ENCODE measurements around the gene LSAMP. TPM values are rescaled to one million over a fixed set of nuclear protein-coding genes. Genes with fewer than 3 reads are reported as not detected.
A peak's percentile ranks its signal among the peaks of the same experiment; 100 is the strongest.

LSAMP gene
- total RNA-seq, 1 experiment from 2014 or later, result 10.1 TPM

DNA sequence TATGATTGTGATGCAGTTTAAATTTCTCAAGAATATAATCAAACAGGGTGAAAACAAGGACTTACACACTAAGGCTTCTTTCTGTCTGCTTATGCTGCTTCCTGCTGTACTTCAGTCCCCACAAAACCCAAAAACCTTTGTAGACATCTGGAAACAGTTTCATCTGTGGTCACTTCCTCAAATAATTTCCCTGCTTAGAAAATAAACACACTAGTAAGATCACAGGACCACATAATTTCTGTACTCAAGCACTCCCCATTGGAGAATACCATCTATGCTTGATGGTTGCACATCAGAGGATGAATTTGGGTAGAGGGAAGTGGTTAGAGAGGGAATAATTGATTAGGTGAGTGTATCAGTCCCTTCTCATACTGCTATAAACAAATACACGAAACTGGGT, 266.2 kb downstream of the LSAMP start:
- TF ChIP-seq, protein P1, sequence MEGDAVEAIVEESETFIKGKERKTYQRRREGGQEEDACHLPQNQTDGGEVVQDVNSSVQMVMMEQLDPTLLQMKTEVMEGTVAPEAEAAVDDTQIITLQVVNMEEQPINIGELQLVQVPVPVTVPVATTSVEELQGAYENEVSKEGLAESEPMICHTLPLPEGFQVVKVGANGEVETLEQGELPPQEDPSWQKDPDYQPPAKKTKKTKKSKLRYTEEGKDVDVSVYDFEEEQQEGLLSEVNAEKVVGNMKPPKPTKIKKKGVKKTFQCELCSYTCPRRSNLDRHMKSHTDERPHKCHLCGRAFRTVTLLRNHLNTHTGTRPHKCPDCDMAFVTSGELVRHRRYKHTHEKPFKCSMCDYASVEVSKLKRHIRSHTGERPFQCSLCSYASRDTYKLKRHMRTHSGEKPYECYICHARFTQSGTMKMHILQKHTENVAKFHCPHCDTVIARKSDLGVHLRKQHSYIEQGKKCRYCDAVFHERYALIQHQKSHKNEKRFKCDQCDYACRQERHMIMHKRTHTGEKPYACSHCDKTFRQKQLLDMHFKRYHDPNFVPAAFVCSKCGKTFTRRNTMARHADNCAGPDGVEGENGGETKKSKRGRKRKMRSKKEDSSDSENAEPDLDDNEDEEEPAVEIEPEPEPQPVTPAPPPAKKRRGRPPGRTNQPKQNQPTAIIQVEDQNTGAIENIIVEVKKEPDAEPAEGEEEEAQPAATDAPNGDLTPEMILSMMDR (conservative IDR thresholded peaks at IDR 0.05; ENCODE audit: low read depth, low read length), result no peak
- TF ChIP-seq EZH2 (IDR thresholded peaks at IDR 0.05; ENCODE audit: borderline replicate concordance, low read depth, low read length, poor library complexity, severe bottlenecking), result no peak
- H3K27ac ChIP-seq (ENCODE audit: low read depth, low read length, poor library complexity, severe bottlenecking), result peak overlapping the region; percentile 67
- intact Hi-C loops (cut with micrococcal nuclease; ENCODE audit: unreplicated experiment), result no loop called here
- H3K27me3 ChIP-seq (replicated peaks; ENCODE audit: insufficient read depth, low read depth, low read length, poor library complexity), result no peaks in the 10 kb centered on the region
- H3K36me3 ChIP-seq (ENCODE audit: insufficient read depth, low read length, poor library complexity, severe bottlenecking), result no peaks in the 10 kb centered on the region
- H3K4me1 ChIP-seq (ENCODE audit: insufficient read depth, low read length, poor library complexity, severe bottlenecking), result peaks cover 54% of the 10 kb centered on the region
- peak; percentile 76 for DNase-seq (ENCODE audit: low spot score)
- no TSS peak for BruUV-seq (replicated peaks)
- CTCF ChIA-PET, result no interaction called here
- POLR2A ChIA-PET (ENCODE audit: low non-redundant PET), result no interaction called here
- H3K9me3 ChIP-seq (ENCODE audit: low read depth, low read length, poor library complexity, severe bottlenecking), result no peaks in the 10 kb centered on the region
- H3K4me3 ChIP-seq (ENCODE audit: low read depth, low read length, poor library complexity, severe bottlenecking), result no peak overlapping the region

DNA sequence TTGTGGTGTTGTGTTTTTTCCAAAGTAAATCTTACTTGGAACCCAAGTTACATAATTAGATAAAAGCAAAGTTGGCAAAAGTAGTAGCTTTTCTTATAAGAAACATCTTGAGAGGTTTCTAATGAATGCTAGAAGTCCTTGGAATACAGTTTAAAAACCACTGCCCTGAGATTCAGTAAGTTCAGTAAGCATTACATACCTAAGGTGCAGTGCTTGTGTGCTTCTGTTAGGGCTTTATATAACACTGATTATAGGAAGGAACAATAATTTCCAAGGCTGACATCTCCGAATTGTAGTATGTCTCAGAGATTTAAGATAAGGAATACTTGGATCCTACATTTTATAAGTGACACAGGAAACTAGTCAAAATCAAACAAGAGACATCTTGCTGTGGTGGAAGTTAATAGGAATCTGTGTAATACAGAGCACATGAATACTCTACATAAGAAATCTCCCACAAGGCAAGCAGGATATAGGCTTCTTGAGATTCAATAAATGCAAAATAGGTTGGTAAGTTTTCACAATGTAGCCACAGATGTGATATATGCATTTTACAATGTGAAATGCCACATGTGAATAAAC, 268.2 kb downstream of the LSAMP start:
- no peaks in the 10 kb centered on the region for H3K9me3 ChIP-seq (ENCODE audit: low read depth, low read length, poor library complexity, severe bottlenecking)
- peaks cover 54% of the 10 kb centered on the region for H3K4me1 ChIP-seq (ENCODE audit: insufficient read depth, low read length, poor library complexity, severe bottlenecking)
- H3K36me3 ChIP-seq (ENCODE audit: insufficient read depth, low read length, poor library complexity, severe bottlenecking), result no peaks in the 10 kb centered on the region
- H3K27me3 ChIP-seq (replicated peaks; ENCODE audit: insufficient read depth, low read depth, low read length, poor library complexity), result no peaks in the 10 kb centered on the region
- DNase-seq (ENCODE audit: low spot score), result peak; percentile 68
- BruUV-seq (replicated peaks), result no TSS peak
- ChIA-PET CTCF (no interaction called here), POLR2A (ENCODE audit: low non-redundant PET) (no interaction called here)
- H3K27ac ChIP-seq (ENCODE audit: low read depth, low read length, poor library complexity, severe bottlenecking), result peak overlapping the region; percentile 46
- intact Hi-C loops (cut with micrococcal nuclease; ENCODE audit: unreplicated experiment), result no loop called here
- TF ChIP-seq EZH2 (IDR thresholded peaks at IDR 0.05; ENCODE audit: borderline replicate concordance, low read depth, low read length, poor library complexity, severe bottlenecking), result no peak
- TF ChIP-seq, protein P1 (conservative IDR thresholded peaks at IDR 0.05; ENCODE audit: low read depth, low read length), result no peak
- no peak overlapping the region for H3K4me3 ChIP-seq (ENCODE audit: low read depth, low read length, poor library complexity, severe bottlenecking)

- intact Hi-C loops (cut with micrococcal nuclease; ENCODE audit: unreplicated experiment), result no loop called here
- Histone ChIP-seq H3K36me3 (ENCODE audit: insufficient read depth, low read length, poor library complexity, severe bottlenecking) (no peaks in the 10 kb centered on the region), H3K9me3 (ENCODE audit: low read depth, low read length, poor library complexity, severe bottlenecking) (no peaks in the 10 kb centered on the region), H3K4me1 (ENCODE audit: insufficient read depth, low read length, poor library complexity, severe bottlenecking) (peaks cover 12% of the 10 kb centered on the region), H3K27ac (ENCODE audit: low read depth, low read length, poor library complexity, severe bottlenecking) (no peak overlapping the region), H3K4me3 (ENCODE audit: low read depth, low read length, poor library complexity, severe bottlenecking) (no peak overlapping the region), H3K27me3 (replicated peaks; ENCODE audit: insufficient read depth, low read depth, low read length, poor library complexity) (no peaks in the 10 kb centered on the region)
- BruUV-seq (replicated peaks), result no TSS peak
- ChIA-PET POLR2A (ENCODE audit: low non-redundant PET) (no interaction called here), CTCF (no interaction called here)
- DNase-seq (ENCODE audit: low spot score), result no peak
- TF ChIP-seq, protein P1 (conservative IDR thresholded peaks at IDR 0.05; ENCODE audit: low read depth, low read length), result no peak
- no peak for TF ChIP-seq EZH2 (IDR thresholded peaks at IDR 0.05; ENCODE audit: borderline replicate concordance, low read depth, low read length, poor library complexity, severe bottlenecking)
Measured at GRCh38 chr3:116166121-116166520, 279.2 kb downstream of the LSAMP start.

Measured in A673 (cell line).